Astrocyte of the cerebellum (primary cell): ENCODE data around the gene CAPN3.

Experiments
- DNase-seq: peaks from one replicate; pipeline ENCODE4 v3.0.0-alpha.2; 2011; ENCODE audit warnings: low read depth
- H3K4me3 ChIP-seq: 2 replicates; pipeline ENCODE4 v1.5.1; 2011; ENCODE audit warnings: mild to moderate bottlenecking, low read depth, low read length, moderate library complexity
- in situ Hi-C: cut with HindIII; loops from 2 replicates; pipeline ENCODE4 v1.10.0; 2017; ENCODE audit warnings: low sequenced_read_pairs
- TF ChIP-seq, protein P1 (sequence below): IDR thresholded peaks from 2 replicates; pipeline ENCODE4 v1.5.1; 2012; ENCODE audit warnings: low read length, low read depth, moderate library complexity, mild to moderate bottlenecking; ENCODE audit errors: missing control alignments

The CAPN3 gene

DNA sequence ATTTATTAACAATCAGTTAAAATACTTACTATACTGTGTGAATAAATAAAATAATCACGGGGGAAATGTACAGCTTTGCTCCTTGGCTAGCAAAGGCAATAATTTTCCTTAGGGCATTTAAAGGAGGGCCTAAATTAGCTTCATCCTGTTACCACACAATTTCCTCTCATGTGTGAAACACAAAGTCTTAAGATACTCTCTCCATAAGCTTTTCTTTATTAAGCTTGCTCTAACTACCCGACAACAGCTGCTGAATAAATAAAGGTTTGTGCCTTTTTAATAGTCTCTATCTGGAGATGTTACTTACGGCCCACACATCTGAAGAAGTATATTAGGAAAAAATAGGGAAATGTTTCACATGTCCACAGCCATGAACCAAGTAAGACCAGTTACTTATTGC is 102.0 kb downstream of the CAPN3 start:
- H3K4me3 ChIP-seq = no peak overlapping the region
- no peak for DNase-seq
- TF ChIP-seq, protein P1, sequence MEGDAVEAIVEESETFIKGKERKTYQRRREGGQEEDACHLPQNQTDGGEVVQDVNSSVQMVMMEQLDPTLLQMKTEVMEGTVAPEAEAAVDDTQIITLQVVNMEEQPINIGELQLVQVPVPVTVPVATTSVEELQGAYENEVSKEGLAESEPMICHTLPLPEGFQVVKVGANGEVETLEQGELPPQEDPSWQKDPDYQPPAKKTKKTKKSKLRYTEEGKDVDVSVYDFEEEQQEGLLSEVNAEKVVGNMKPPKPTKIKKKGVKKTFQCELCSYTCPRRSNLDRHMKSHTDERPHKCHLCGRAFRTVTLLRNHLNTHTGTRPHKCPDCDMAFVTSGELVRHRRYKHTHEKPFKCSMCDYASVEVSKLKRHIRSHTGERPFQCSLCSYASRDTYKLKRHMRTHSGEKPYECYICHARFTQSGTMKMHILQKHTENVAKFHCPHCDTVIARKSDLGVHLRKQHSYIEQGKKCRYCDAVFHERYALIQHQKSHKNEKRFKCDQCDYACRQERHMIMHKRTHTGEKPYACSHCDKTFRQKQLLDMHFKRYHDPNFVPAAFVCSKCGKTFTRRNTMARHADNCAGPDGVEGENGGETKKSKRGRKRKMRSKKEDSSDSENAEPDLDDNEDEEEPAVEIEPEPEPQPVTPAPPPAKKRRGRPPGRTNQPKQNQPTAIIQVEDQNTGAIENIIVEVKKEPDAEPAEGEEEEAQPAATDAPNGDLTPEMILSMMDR = no peak
- in situ Hi-C loops = no loop called here
